OCI-LY3 (cell line): Measurements from ENCODE around the gene ABHD12.

Experiments
- EZH2phosphoT487 ChIP-seq: fragments of 200-600 bp; shearing (Covaris generic); IDR thresholded peaks from 2 replicates; pipeline ENCODE4 v1.6.1; 2018; ENCODE audit warnings: antibody characterized with exemption, mixed run types, low read depth
- TF ChIP-seq, protein P1 (sequence below): fragments of 200-600, 300-600 bp; sonication (generic); IDR thresholded peaks from 2 replicates; pipeline ENCODE4 v1.5.1; 2014; ENCODE audit warnings: antibody characterized with exemption, low read length, low read depth

DNA sequence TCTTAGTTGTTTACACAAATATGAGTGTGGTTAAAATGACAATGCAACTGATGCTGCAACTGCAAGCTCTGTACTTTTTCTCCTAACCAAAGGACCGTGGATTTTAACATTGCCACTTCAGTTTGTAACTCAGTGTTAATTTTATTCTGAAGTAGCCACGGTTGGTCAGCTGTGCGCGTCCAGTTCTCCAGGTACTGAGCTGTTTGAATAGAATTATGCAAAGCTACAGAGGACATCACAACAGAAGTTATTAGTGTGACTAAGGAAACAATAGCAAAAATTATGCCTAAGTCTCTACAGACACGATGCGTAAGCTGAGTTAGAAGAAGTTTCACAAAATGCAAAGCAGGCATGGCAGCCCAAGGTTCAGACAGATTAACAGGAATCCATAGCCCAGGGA, 4.4 kb upstream of the ABHD12 start:
- TF ChIP-seq, protein P1, sequence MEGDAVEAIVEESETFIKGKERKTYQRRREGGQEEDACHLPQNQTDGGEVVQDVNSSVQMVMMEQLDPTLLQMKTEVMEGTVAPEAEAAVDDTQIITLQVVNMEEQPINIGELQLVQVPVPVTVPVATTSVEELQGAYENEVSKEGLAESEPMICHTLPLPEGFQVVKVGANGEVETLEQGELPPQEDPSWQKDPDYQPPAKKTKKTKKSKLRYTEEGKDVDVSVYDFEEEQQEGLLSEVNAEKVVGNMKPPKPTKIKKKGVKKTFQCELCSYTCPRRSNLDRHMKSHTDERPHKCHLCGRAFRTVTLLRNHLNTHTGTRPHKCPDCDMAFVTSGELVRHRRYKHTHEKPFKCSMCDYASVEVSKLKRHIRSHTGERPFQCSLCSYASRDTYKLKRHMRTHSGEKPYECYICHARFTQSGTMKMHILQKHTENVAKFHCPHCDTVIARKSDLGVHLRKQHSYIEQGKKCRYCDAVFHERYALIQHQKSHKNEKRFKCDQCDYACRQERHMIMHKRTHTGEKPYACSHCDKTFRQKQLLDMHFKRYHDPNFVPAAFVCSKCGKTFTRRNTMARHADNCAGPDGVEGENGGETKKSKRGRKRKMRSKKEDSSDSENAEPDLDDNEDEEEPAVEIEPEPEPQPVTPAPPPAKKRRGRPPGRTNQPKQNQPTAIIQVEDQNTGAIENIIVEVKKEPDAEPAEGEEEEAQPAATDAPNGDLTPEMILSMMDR, result no peak
- no peak for TF ChIP-seq EZH2phosphoT487
